ENCODE measurements around the gene ANKRD16. TPM values are rescaled to one million over a fixed set of nuclear protein-coding genes. Genes with fewer than 3 reads are reported as not detected.

The ANKRD16 gene
- total RNA-seq, 1 experiment from 2014 or later = 12.2 TPM

- TF ChIP-seq, protein P1, sequence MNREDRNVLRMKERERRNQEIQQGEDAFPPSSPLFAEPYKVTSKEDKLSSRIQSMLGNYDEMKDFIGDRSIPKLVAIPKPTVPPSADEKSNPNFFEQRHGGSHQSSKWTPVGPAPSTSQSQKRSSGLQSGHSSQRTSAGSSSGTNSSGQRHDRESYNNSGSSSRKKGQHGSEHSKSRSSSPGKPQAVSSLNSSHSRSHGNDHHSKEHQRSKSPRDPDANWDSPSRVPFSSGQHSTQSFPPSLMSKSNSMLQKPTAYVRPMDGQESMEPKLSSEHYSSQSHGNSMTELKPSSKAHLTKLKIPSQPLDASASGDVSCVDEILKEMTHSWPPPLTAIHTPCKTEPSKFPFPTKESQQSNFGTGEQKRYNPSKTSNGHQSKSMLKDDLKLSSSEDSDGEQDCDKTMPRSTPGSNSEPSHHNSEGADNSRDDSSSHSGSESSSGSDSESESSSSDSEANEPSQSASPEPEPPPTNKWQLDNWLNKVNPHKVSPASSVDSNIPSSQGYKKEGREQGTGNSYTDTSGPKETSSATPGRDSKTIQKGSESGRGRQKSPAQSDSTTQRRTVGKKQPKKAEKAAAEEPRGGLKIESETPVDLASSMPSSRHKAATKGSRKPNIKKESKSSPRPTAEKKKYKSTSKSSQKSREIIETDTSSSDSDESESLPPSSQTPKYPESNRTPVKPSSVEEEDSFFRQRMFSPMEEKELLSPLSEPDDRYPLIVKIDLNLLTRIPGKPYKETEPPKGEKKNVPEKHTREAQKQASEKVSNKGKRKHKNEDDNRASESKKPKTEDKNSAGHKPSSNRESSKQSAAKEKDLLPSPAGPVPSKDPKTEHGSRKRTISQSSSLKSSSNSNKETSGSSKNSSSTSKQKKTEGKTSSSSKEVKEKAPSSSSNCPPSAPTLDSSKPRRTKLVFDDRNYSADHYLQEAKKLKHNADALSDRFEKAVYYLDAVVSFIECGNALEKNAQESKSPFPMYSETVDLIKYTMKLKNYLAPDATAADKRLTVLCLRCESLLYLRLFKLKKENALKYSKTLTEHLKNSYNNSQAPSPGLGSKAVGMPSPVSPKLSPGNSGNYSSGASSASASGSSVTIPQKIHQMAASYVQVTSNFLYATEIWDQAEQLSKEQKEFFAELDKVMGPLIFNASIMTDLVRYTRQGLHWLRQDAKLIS (CRISPR knock-in tag; IDR thresholded peaks at IDR 0.05; ENCODE audit: borderline replicate concordance) = no peak
- TF ChIP-seq SMAD3 (CRISPR knock-in tag; IDR thresholded peaks at IDR 0.05; ENCODE audit: borderline replicate concordance) (no peak), SMAD4 (CRISPR knock-in tag; IDR thresholded peaks at IDR 0.05) (no peak), NR1H2 (CRISPR knock-in tag; IDR thresholded peaks at IDR 0.05) (no peak), ZNF532 (CRISPR knock-in tag; IDR thresholded peaks at IDR 0.05; ENCODE audit: borderline replicate concordance) (no peak), ZNF425 (CRISPR knock-in tag; conservative IDR thresholded peaks at IDR 0.05) (no peak)
- TF ChIP-seq, protein P2, sequence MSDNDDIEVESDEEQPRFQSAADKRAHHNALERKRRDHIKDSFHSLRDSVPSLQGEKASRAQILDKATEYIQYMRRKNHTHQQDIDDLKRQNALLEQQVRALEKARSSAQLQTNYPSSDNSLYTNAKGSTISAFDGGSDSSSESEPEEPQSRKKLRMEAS (CRISPR knock-in tag; IDR thresholded peaks at IDR 0.05) = no peak
- TF ChIP-seq, protein P3, sequence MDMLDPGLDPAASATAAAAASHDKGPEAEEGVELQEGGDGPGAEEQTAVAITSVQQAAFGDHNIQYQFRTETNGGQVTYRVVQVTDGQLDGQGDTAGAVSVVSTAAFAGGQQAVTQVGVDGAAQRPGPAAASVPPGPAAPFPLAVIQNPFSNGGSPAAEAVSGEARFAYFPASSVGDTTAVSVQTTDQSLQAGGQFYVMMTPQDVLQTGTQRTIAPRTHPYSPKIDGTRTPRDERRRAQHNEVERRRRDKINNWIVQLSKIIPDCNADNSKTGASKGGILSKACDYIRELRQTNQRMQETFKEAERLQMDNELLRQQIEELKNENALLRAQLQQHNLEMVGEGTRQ (CRISPR knock-in tag; IDR thresholded peaks at IDR 0.05) = no peak
Observed at GRCh38 chr10:5903563-5903962, 13.9 kb upstream of the ANKRD16 start (continued).

DNA sequence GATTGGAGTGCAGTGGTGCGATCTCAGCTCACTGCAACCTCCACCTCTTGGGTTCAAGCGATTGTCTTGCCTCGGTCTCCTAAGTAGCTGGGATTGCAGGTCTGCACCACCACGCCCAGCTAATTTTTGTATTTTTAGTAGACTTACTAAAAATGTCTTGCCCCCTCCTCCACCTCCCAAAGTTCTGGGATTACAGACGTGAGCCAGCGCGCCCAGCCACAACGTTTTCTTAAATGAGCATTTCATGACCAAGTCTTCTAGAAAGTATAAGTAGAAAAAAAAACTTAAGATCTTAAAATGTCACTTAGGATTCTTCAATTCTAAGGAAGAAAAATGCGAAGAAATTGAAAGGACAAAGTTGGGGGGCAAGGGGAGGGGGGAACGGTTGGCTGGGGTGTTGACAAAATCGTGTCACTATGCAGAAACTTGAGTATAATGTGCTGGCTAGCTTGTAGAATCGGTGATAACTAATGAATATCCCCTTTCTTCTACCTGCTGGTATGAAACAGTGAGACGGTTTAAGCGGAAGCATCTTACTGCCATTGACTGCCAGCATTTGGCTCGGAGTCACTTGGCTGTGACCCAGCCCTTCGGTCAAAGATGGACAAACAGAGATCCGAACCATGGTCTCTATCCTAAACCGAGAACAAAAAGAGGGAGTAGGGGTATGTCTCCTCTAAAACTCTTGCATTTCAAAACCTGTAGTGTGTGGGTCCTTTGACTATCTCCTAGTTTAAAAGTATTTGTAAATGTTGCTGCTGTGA is 13.0 kb upstream of the ANKRD16 start:
- no peaks in the 10 kb centered on the region for H3K27me3 Mint-ChIP-seq (ENCODE audit: low read depth)
- DNase-seq (ENCODE audit: low spot score) = no peak
- TF ChIP-seq ESRRA (CRISPR knock-in tag; IDR thresholded peaks at IDR 0.05; ENCODE audit: borderline replicate concordance) (no peak), ATF1 (CRISPR knock-in tag; IDR thresholded peaks at IDR 0.05) (no peak), E2F5 (CRISPR knock-in tag; IDR thresholded peaks at IDR 0.05) (no peak), AR (CRISPR knock-in tag; IDR thresholded peaks at IDR 0.05) (no peak), KAT7 (CRISPR knock-in tag; IDR thresholded peaks at IDR 0.05; ENCODE audit: borderline replicate concordance) (no peak), EMX1 (CRISPR knock-in tag; IDR thresholded peaks at IDR 0.05) (no peak)
- no peaks in the 10 kb centered on the region for H3K4me1 Mint-ChIP-seq
- CTCF ChIA-PET = no interaction called here
- ATAC-seq = no peak
- H3K27ac Mint-ChIP-seq = peak overlapping the region; percentile 7; the same call in 1 of the 2 replicates
- H3K9me3 Mint-ChIP-seq = peaks cover 5% of the 10 kb centered on the region; the same call in 1 of the 2 replicates
- peaks cover 35% of the 10 kb centered on the region for H3K36me3 Mint-ChIP-seq
- no peak overlapping the region for H3K4me3 Mint-ChIP-seq
- POLR2A ChIA-PET = interaction anchor here (0.6 kb wide), 2 partner anchors 71 to 196 kb away, joined by 3 to 6 read pairs; no protein-coding TSS in a partner anchor

All from WTC11 (cell line).